HEK293T (cell line): ENCODE measurements around the gene FAM76B.

Experiments
- BHLHE40 ChIP-seq: fragments of 450-650 bp; IDR thresholded peaks from 2 replicates; pipeline ENCODE4 v1.6.1; 2016; ENCODE audit warnings: mild to moderate bottlenecking, moderate library complexity, borderline replicate concordance
- ELF4 ChIP-seq: fragments of 450-650 bp; IDR thresholded peaks from 2 replicates; pipeline ENCODE4 v1.6.1; 2017; ENCODE audit warnings: antibody characterized with exemption
- FOXM1 ChIP-seq: fragments of 450-650 bp; IDR thresholded peaks from 2 replicates; pipeline ENCODE4 v1.6.1; 2017; ENCODE audit warnings: mild to moderate bottlenecking, borderline replicate concordance
- LEF1 ChIP-seq: fragments of 450-650 bp; IDR thresholded peaks from 2 replicates; pipeline ENCODE4 v1.6.1; 2017; ENCODE audit warnings: mild to moderate bottlenecking, borderline replicate concordance
- SP1 ChIP-seq: fragments of 450-650 bp; IDR thresholded peaks from 2 replicates; pipeline ENCODE4 v1.6.1; 2017
- SUZ12 ChIP-seq: fragments of 450-650 bp; IDR thresholded peaks from 2 replicates; pipeline ENCODE4 v1.6.1; 2016; ENCODE audit warnings: mild to moderate bottlenecking

GRCh38 chr11:95805869-95806268 is 16.3 kb upstream of the FAM76B start:
- TF ChIP-seq FOXM1 = no peak
- no peak for TF ChIP-seq ELF4
- no peak for TF ChIP-seq SUZ12
- TF ChIP-seq SP1 = no peak
- no peak for TF ChIP-seq BHLHE40
- TF ChIP-seq LEF1 = no peak
